ENCODE data around the gene MTA1. TPM values are rescaled to one million over a fixed set of nuclear protein-coding genes. Genes with fewer than 3 reads are reported as not detected.

The MTA1 gene
- total RNA-seq, 1 donor from 2014 or later, result 119 TPM

DNA sequence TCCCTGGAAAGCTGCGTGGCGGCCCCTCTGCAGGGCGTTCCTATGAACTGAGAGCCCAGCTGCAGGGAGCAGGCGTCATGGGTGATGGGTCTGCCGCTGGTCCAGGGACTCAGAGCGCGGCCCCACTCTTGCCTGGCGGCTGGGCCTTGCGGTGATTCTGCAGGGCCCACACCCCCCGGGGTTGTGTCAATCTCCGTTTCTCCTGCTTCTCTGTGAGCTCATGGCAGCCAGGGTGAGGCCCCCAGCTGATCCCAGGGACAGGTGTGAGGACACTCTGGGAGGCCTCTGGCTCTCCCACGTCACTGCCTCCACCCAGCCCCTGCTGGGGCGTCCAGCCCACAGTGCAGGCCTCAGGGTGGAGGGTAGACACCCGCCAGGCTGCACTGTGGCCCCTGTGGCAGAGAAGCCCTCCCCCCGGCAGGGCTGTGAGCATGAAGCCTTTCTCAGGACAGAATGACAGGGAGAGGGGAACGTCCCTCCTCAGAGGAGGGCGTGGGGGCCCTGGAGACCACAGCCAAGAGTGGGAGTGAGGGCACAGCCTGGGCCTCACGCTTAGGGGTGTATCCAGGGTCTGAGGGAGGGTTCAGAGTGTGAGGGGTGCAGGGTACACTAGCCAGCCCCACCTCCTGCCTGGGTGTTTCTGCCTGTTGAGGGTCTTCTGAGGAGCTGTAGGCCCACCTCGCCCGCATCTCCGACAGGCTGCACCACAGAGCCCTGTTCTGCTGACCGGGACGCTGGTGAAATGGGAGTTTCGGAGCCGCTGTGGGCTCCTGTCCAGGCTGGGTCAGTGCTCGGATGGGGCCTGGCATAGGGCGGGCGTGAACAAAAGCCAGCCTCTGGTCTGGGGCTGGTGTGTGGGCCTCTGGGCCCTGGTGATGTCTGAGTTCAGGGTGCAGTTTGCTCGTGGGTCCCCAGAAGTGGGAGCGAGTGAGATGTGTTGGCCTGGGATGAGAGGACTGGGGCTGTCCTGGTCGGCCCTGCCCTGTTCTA is 28.3 kb downstream of the MTA1 start:
- no peak for TF ChIP-seq CTCF (IDR thresholded peaks at IDR 0.05)
- ATAC-seq (ENCODE audit: low read depth) (no peak), DNase-seq (no peak)
- intact Hi-C loops (cut with micrococcal nuclease), result loop anchor here (1.0 kb wide), 3 partner anchors 41 to 80 kb away; no protein-coding TSS in a partner anchor
- Mint-ChIP-seq H3K27ac (no peak overlapping the region), H3K9me3 (no peaks in the 10 kb centered on the region), H3K27me3 (no peaks in the 10 kb centered on the region), H3K4me3 (no peak overlapping the region), H3K36me3 (ENCODE audit: low read depth) (peaks cover 26% of the 10 kb centered on the region), H3K4me1 (no peaks in the 10 kb centered on the region)
- POLR2A ChIA-PET, result interaction anchor here (0.7 kb wide), 1 partner anchor 50 kb away, joined by 3 read pairs; no protein-coding TSS in a partner anchor
- CTCF ChIA-PET, result interaction anchor here (1.3 to 2.7 kb wide), 4 partner anchors 33 to 80 kb away, joined by 3 to 18 read pairs (median 4); no protein-coding TSS in a partner anchor

DNA sequence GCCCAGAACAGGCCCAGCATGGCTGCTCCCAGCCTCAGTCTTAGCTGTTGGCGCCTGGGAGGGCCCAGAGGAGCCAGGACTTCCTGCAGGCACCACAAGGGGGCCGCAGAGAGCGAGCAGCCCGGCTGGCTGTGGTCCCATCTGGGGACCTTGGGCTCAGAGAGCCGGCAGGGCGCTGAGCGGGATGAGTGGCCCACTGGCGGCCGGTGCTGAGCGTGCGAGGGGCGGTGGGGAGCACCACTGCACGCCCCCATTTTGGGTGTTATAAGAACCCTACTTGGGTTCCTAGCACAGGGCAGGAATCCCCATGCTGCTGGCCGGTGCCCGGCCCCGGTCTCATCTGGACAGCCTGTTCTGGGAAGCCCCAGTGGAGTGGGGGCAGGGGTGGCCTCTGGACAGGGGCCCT is 29.1 kb downstream of the MTA1 start:
- ChIA-PET CTCF (interaction anchor here (1.3 to 2.7 kb wide), 4 partner anchors 32 to 80 kb away, joined by 3 to 18 read pairs (median 4); no protein-coding TSS in a partner anchor), POLR2A (interaction anchor here (0.7 kb wide), 1 partner anchor 51 kb away, joined by 3 read pairs; no protein-coding TSS in a partner anchor)
- no peaks in the 10 kb centered on the region for H3K9me3 Mint-ChIP-seq
- no peak overlapping the region for H3K4me3 Mint-ChIP-seq
- TF ChIP-seq CTCF (IDR thresholded peaks at IDR 0.05), result peak; percentile 20
- H3K27ac Mint-ChIP-seq, result no peak overlapping the region
- DNase-seq (peak; percentile 63), ATAC-seq (ENCODE audit: low read depth) (peak; percentile 97)
- no peaks in the 10 kb centered on the region for H3K27me3 Mint-ChIP-seq
- intact Hi-C loops (cut with micrococcal nuclease), result loop anchor here (1.0 kb wide), 3 partner anchors 41 to 80 kb away; no protein-coding TSS in a partner anchor
- peaks cover 25% of the 10 kb centered on the region for H3K36me3 Mint-ChIP-seq (ENCODE audit: low read depth)
- H3K4me1 Mint-ChIP-seq, result no peaks in the 10 kb centered on the region

GRCh38 chr14:105449276-105450122 is 29.9 kb downstream of the MTA1 start:
- no peak overlapping the region for H3K27ac Mint-ChIP-seq
- ATAC-seq (ENCODE audit: low read depth) (no peak), DNase-seq (no peak)
- H3K4me3 Mint-ChIP-seq, result no peak overlapping the region
- H3K9me3 Mint-ChIP-seq, result no peaks in the 10 kb centered on the region
- ChIA-PET POLR2A (no interaction called here), CTCF (no interaction called here)
- intact Hi-C loops (cut with micrococcal nuclease), result no loop called here
- no peaks in the 10 kb centered on the region for H3K27me3 Mint-ChIP-seq
- peaks cover 25% of the 10 kb centered on the region for H3K36me3 Mint-ChIP-seq (ENCODE audit: low read depth)
- no peak for TF ChIP-seq CTCF (IDR thresholded peaks at IDR 0.05)
- no peaks in the 10 kb centered on the region for H3K4me1 Mint-ChIP-seq

- no peaks in the 10 kb centered on the region for H3K4me1 Mint-ChIP-seq
- CTCF ChIA-PET, result no interaction called here
Observed at GRCh38 chr14:105450123-105450505, 30.5 kb downstream of the MTA1 start.

More at GRCh38 chr14:105450123-105450505, 30.5 kb downstream of the MTA1 start:
- no peaks in the 10 kb centered on the region for H3K9me3 Mint-ChIP-seq
- peaks cover 27% of the 10 kb centered on the region for H3K36me3 Mint-ChIP-seq (ENCODE audit: low read depth)
- no peaks in the 10 kb centered on the region for H3K27me3 Mint-ChIP-seq
- no peak overlapping the region for H3K27ac Mint-ChIP-seq
- DNase-seq (no peak), ATAC-seq (ENCODE audit: low read depth) (no peak)
- intact Hi-C loops (cut with micrococcal nuclease), result no loop called here
- TF ChIP-seq CTCF (IDR thresholded peaks at IDR 0.05), result no peak
- POLR2A ChIA-PET, result no interaction called here
- H3K4me3 Mint-ChIP-seq, result no peak overlapping the region
